Measurements from ENCODE around the gene ZNF674.

DNA sequence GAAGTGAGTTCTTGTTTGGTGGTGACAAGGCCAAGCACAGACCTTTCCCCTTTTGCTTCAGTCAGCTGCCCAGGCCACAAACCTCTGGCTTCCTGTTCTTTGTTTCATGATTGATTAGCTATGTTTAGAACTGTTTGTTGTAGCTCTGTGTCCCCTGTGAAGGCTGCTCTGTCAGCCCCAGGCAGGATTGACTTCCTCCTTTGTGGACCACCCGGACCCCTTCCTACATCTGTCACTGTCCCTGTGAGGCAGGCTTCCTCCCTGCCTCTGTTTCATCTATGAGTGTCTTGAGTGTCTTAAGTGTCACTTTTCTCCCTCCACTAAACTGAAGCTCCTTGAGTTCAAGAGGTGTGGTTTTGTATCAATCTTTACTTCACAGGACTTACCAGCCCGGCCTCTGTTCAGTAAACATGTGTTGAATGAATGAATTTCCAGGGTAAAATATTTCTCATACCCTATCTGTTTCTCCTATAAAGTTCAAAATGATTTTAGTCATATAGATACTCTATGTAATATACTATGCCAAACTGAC, 83.5 kb downstream of the ZNF674 start:
- TF ChIP-seq ZNF274 (IDR thresholded peaks at IDR 0.05; ENCODE audit: insufficient read depth, insufficient read length) (no peak), STAT3 (IDR thresholded peaks at IDR 0.05; ENCODE audit: low read depth, low read length) (no peak), ATF7 (IDR thresholded peaks at IDR 0.05; ENCODE audit: low read depth) (0 out of 2 replicates have a peak, but pooled peaks have one; percentile 35), HDAC6 (IDR thresholded peaks at IDR 0.05; ENCODE audit: unreplicated experiment) (no peak)
- TF ChIP-seq, protein P1, sequence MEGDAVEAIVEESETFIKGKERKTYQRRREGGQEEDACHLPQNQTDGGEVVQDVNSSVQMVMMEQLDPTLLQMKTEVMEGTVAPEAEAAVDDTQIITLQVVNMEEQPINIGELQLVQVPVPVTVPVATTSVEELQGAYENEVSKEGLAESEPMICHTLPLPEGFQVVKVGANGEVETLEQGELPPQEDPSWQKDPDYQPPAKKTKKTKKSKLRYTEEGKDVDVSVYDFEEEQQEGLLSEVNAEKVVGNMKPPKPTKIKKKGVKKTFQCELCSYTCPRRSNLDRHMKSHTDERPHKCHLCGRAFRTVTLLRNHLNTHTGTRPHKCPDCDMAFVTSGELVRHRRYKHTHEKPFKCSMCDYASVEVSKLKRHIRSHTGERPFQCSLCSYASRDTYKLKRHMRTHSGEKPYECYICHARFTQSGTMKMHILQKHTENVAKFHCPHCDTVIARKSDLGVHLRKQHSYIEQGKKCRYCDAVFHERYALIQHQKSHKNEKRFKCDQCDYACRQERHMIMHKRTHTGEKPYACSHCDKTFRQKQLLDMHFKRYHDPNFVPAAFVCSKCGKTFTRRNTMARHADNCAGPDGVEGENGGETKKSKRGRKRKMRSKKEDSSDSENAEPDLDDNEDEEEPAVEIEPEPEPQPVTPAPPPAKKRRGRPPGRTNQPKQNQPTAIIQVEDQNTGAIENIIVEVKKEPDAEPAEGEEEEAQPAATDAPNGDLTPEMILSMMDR (IDR thresholded peaks at IDR 0.05 in 2 of 3, conservative IDR thresholded peaks at IDR 0.05 in 1 of 3; ENCODE audit: control insufficient read depth in 2 of 3, extremely low read depth in 1 of 3, insufficient read depth in 1 of 3, low read depth in 3 of 3, low read length in 3 of 3) = no peak

Measured in GM12878 (cell line).